Psoas muscle (tissue), 8 donors: ENCODE results near the gene TICAM2. TPM values are rescaled to one million over a fixed set of nuclear protein-coding genes. Genes with fewer than 3 reads are reported as not detected.

Experiments used
- ATAC-seq, 4 donors: fragments of 200-7000 bp; cut with Tn5 transposase; one replicate each; pipeline ENCODE4 v1.9.1; 2020; ENCODE audit warnings: moderate library complexity in 3 of 4, mild to moderate bottlenecking in 2 of 4
- DNase-seq, 2 donors: peaks; one replicate each; pipeline ENCODE4 v3.0.0-alpha.2; 2020
- H3K27ac ChIP-seq: fragments of 200-600 bp; one replicate; pipeline ENCODE4 v1.8.0; 2022
- H3K27me3 ChIP-seq, 3 donors: fragments of 200-600 bp in 1 of 3; one replicate each; pipeline versions ENCODE4 v1.6.1 to v1.8.0; 2013 to 2022; ENCODE audit warnings: low read length in 2 of 3, mild to moderate bottlenecking in 2 of 3, moderate library complexity in 1 of 3; ENCODE audit not compliant: insufficient read depth in 3 of 3
- H3K36me3 ChIP-seq, 2 donors: fragments of 200-600 bp in 1 of 2; one replicate each; pipeline versions ENCODE4 v1.6.1 to v1.8.0; 2013 to 2022; ENCODE audit warnings: low read depth in 1 of 2, mild to moderate bottlenecking in 1 of 2, moderate library complexity in 1 of 2; ENCODE audit not compliant: insufficient read depth in 1 of 2
- H3K4me1 ChIP-seq: fragments of 200-600 bp; one replicate; pipeline ENCODE4 v1.8.0; 2022
- H3K4me3 ChIP-seq: fragments of 200-600 bp; one replicate; pipeline ENCODE4 v1.8.0; 2022; ENCODE audit warnings: mild to moderate bottlenecking
- H3K9me3 ChIP-seq: fragments of 200-600 bp; one replicate; pipeline ENCODE4 v1.8.0; 2022
- whole genome bisulfite sequencing, 3 donors: extraction: QIAGEN DNeasy Blood & Tissue Kit; methylation state at CpG; one replicate each; pipeline versions ENCODE4 v1.1.6 to v1.1.7; 2013; 5-methylcytosine and 5-hydroxymethylcytosine counted together
- intact Hi-C, 2 donors: fragments of 100-400 bp; cut with DNase I; formaldehyde crosslinking; loops; one replicate each; pipeline versions ENCODE4 v1.11.0 to v1.14.2; 2022
- polyA plus RNA-seq, 3 donors: library from polyadenylated mRNA; stranded (reverse); fragments of 200-250 nt; gene quantifications; one replicate each; pipeline ENCODE4 v1.2.3, GENCODE V29; 2013
- total RNA-seq, 4 donors: library from RNA; stranded (reverse); fragmentation: NEBNext Ultra II Directional in 2 of 4; extraction: Animal tissue kit (Norgen Biotek cat#: 25700) in 2 of 4; gene quantifications; one replicate each; pipeline versions ENCODE4 v1.2.1 to v1.2.4, GENCODE V29; 2021 to 2023
- TF ChIP-seq, protein P1 (sequence below): fragments of 200-600 bp; IDR thresholded peaks from one replicate; pipeline ENCODE4 v1.8.0; 2022; ENCODE audit warnings: antibody characterized with exemption
- donor health status: healthy with polysubstance abuse.
- donor health status: DM: no; HTN: no; CAD: no; lungs with moderate emphysema.
- donor health status: Bipolar disorder and iron deficiency.
- donor health status: healthy.
- donor health status: DM: yes; HTN: yes; CAD: no.
- donor health status: DM: no; HTN: no; CAD: no.
- donor health status: DM: no; HTN: no; CAD: no.
- donor health status: DM: yes; HTN: yes; CAD: no.

TICAM2 gene
- total and polyA plus RNA-seq, 7 donors = 0.63 to 4.9 (median 1.3) TPM

DNA sequence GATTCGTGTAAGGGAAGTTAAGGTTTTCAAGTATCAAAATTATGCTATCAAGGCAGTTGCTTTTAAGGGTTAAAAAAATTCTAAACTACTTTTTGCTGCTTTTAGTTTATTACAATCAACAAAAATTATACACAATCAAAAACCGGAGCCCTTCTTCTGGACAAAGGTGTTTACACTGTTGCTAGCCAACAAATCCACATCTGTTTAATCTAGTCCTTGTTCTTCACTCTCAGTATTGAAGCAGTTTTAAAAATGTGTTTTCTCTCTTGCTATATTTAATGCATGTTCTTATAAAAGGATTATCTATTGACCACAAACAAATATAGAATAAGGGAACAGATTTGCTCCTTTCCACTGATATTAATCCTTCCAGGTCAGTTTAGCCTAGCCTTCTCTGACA, 60.2 kb downstream of the TICAM2 start:
- DNase-seq = no peak
- Histone ChIP-seq H3K36me3 (peaks cover 0 to 17% of the 10 kb centered on the region in 2 donors), H3K4me3 (peak overlapping the region; percentile 93), H3K27ac (peak overlapping the region; percentile 98), H3K4me1 (peaks cover 47% of the 10 kb centered on the region), H3K9me3 (no peaks in the 10 kb centered on the region), H3K27me3 (no peaks in the 10 kb centered on the region)
- 4 to 9% (median 7%) methylated on average over 2 of the region's 2 CpGs for WGBS, 3 donors
- intact Hi-C loops = loop anchor here (2.0 to 10.0 kb wide), 6 partner anchors 80 to 303 kb away; partner anchors contain the start of genes AP3S1 (in 1 of the 2) and ATG12 (in 1 of the 2)
- TF ChIP-seq, protein P1, sequence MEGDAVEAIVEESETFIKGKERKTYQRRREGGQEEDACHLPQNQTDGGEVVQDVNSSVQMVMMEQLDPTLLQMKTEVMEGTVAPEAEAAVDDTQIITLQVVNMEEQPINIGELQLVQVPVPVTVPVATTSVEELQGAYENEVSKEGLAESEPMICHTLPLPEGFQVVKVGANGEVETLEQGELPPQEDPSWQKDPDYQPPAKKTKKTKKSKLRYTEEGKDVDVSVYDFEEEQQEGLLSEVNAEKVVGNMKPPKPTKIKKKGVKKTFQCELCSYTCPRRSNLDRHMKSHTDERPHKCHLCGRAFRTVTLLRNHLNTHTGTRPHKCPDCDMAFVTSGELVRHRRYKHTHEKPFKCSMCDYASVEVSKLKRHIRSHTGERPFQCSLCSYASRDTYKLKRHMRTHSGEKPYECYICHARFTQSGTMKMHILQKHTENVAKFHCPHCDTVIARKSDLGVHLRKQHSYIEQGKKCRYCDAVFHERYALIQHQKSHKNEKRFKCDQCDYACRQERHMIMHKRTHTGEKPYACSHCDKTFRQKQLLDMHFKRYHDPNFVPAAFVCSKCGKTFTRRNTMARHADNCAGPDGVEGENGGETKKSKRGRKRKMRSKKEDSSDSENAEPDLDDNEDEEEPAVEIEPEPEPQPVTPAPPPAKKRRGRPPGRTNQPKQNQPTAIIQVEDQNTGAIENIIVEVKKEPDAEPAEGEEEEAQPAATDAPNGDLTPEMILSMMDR = no peak
- no peak for ATAC-seq

- intact Hi-C loops = loop anchor here (2.0 to 10.0 kb wide), 6 partner anchors 79 to 303 kb away; partner anchors contain the start of genes AP3S1 (in 1 of the 2) and ATG12 (in 1 of the 2)
Observed at GRCh38 chr5:115541611-115542010, 60.7 kb downstream of the TICAM2 start.

DNA sequence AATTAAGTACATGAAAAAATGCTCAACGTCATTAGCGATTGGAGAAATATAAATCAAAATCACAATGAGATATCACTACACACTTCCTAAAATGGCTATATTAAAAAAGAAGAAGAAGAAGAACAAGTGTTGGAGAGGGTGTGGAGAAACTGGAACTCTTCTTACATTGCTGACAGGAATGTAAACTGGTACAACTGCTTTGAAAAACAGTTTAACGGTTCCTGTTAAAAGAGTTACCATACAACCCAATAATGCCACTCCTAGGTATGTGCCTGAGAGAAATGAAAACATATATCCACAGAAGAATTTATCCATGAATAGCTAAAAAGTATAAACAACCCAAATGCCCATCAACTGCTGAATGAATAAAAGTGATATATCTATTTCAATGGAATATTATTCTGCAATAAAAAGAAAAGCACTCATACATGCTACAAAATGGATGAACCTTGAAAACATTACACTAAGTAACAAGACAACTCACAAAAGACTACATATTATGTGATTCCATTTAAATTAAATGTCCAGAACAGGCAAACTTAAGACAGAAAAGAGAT, 66.7 kb downstream of the TICAM2 start:
- Histone ChIP-seq H3K36me3 (peaks cover 0 to 4% of the 10 kb centered on the region in 2 donors), H3K9me3 (no peaks in the 10 kb centered on the region), H3K4me1 (peaks cover 87% of the 10 kb centered on the region), H3K27me3 (no peaks in the 10 kb centered on the region), H3K4me3 (no peak overlapping the region), H3K27ac (no peak overlapping the region)
- DNase-seq (no peak), ATAC-seq (no peak)
- intact Hi-C loops = no loop called here
- 67 to 89% (median 88%) methylated on average over 3 of the region's 3 CpGs for WGBS, 3 donors
- TF ChIP-seq, protein P1 = no peak

More at GRCh38 chr5:115541611-115542010, 60.7 kb downstream of the TICAM2 start:
- Histone ChIP-seq H3K4me1 (peaks cover 51% of the 10 kb centered on the region), H3K27ac (peak overlapping the region; percentile 98), H3K36me3 (peaks cover 0 to 17% of the 10 kb centered on the region in 2 donors), H3K4me3 (peak overlapping the region; percentile 93), H3K9me3 (no peaks in the 10 kb centered on the region), H3K27me3 (no peaks in the 10 kb centered on the region)
- no peak for DNase-seq
- 15 to 19% (median 18%) methylated on average over 2 of the region's 2 CpGs for WGBS, 3 donors
- TF ChIP-seq, protein P1 = no peak
- no peak for ATAC-seq

DNA sequence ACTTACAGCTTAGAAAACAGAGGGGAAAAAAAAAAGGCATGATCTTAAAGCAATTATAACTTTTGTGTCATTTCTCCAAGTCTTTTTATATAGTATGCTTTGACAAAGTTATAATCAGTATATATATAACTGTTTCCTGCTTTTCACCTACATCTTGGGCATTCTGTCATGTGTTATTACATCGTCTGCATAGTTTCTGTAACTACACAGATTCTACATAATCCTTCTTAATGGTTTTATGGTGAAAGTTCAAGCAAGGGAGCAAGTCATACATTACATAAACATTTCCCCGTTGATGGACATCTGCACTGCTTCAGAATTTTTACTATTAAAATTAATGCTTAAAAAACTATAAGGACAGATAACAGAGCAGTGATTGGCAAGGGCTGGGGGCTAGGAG, 69.8 kb downstream of the TICAM2 start:
- Histone ChIP-seq H3K4me3 (no peak overlapping the region), H3K36me3 (peaks cover 0 to 4% of the 10 kb centered on the region in 2 donors), H3K27ac (no peak overlapping the region), H3K27me3 (no peaks in the 10 kb centered on the region), H3K9me3 (no peaks in the 10 kb centered on the region), H3K4me1 (peaks cover 84% of the 10 kb centered on the region)
- no peak for DNase-seq
- TF ChIP-seq, protein P1 = no peak
- no peak for ATAC-seq
- 45 to 54% (median 50%) methylated on average over 2 of the region's 2 CpGs for WGBS, 3 donors
- intact Hi-C loops = loop anchor here in 1 of 2 donors (5.0 kb wide), 1 partner anchor 60 kb away; no protein-coding TSS in a partner anchor
